Heart left ventricle (tissue), 16 donors: ENCODE results near the gene SDR39U1. TPM values are rescaled to one million over a fixed set of nuclear protein-coding genes. Genes with fewer than 3 reads are reported as not detected.
A peak's percentile ranks its signal among the peaks of the same experiment; 100 is the strongest.

ENCODE experiments used
- ATAC-seq, 4 donors: fragments of 200-7000 bp; cut with Tn5 transposase; one replicate each; pipeline ENCODE4 v1.9.1; 2020 to 2022; ENCODE audit warnings: moderate library complexity in 4 of 4, mild to moderate bottlenecking in 3 of 4, moderate number of reproducible peaks in 1 of 4
- DNase-seq, 5 donors: peaks; one replicate each; pipeline ENCODE4 v3.0.0-alpha.2; 2020
- H3K27ac ChIP-seq, 12 donors: fragments of 200-600 bp; sonication (generic) in 4 of 12; one replicate each; pipeline versions ENCODE4 v1.5.0 to v1.8.0; 2016 to 2022; ENCODE audit warnings: mild to moderate bottlenecking in 2 of 12
- H3K27me3 ChIP-seq, 9 donors: fragments of 200-600 bp; sonication (generic) in 2 of 9; one replicate each; pipeline versions ENCODE4 v1.5.1 to v1.8.0; 2016 to 2022; ENCODE audit warnings: mild to moderate bottlenecking in 3 of 9
- H3K36me3 ChIP-seq, 9 donors: fragments of 200-600 bp; sonication (generic) in 2 of 9; one replicate each; pipeline versions ENCODE4 v1.5.0 to v1.8.0; 2018 to 2022; ENCODE audit warnings: mild to moderate bottlenecking in 2 of 9
- H3K4me1 ChIP-seq, 12 donors: fragments of 200-600 bp; sonication (generic) in 4 of 12; one replicate each; pipeline versions ENCODE4 v1.5.0 to v1.8.0; 2016 to 2022; ENCODE audit warnings: mild to moderate bottlenecking in 3 of 12
- H3K4me3 ChIP-seq, 12 donors: fragments of 200-600 bp; sonication (generic) in 4 of 12; one replicate each; pipeline versions ENCODE4 v1.5.0 to v1.8.0; 2017 to 2022; ENCODE audit warnings: mild to moderate bottlenecking in 9 of 12, moderate library complexity in 4 of 12
- H3K9me3 ChIP-seq, 12 donors: fragments of 200-600 bp; sonication (generic) in 4 of 12; one replicate each; pipeline versions ENCODE4 v1.5.0 to v1.8.0; 2016 to 2022; ENCODE audit warnings: mild to moderate bottlenecking in 1 of 12
- POLR2A ChIP-seq, 2 donors: fragments of 450-650 bp; IDR thresholded peaks; one replicate each; pipeline ENCODE4 v1.6.1; 2017; ENCODE audit warnings: antibody characterized with exemption in 2 of 2, mild to moderate bottlenecking in 2 of 2, moderate library complexity in 2 of 2
- whole genome bisulfite sequencing, 4 donors: extraction: QIAGEN DNeasy Blood & Tissue Kit in 2 of 4; methylation state at CpG; one replicate each; pipeline versions ENCODE4 v1.1.5 to v1.1.7; 2013 to 2018; 5-methylcytosine and 5-hydroxymethylcytosine counted together
- intact Hi-C, 10 donors: fragments of 100-400 bp; cut with DNase I; formaldehyde crosslinking; loops; one replicate each; pipeline versions ENCODE4 v1.11.1 to v1.14.2; 2022
- polyA plus RNA-seq, 2 donors: library from polyadenylated mRNA; stranded (reverse); fragments of 200-250 nt; gene quantifications; one replicate each; pipeline ENCODE4 v1.2.3, GENCODE V29; 2013
- total RNA-seq, 9 donors: library from RNA; depleted of rRNA in 2 of 9; stranded (reverse); fragments of >200 nt in 2 of 9; fragmentation: NEBNext Ultra II Directional in 3 of 9; extraction: Animal tissue kit (Norgen Biotek cat#: 25700) in 3 of 9; gene quantifications; one replicate each; pipeline versions ENCODE4 v1.1.0 to v1.2.4, GENCODE V29; 2016 to 2023
- TF ChIP-seq, protein P1 (sequence below), 12 donors: fragments of 200-600 bp; sonication (generic) in 4 of 12; IDR thresholded peaks; one replicate each; pipeline versions ENCODE4 v1.5.0 to v1.8.0; 2018 to 2022; ENCODE audit warnings: antibody characterized with exemption in 12 of 12, mild to moderate bottlenecking in 5 of 12
- donor health status: ischemic (EF 13 %, LVEDD 7.1; RV severe dilation, severe dysfunction).
- donor health status: healthy with polysubstance abuse.
- donor health status: DM: no; HTN: yes; CAD: no.
- donor health status: DM: no; HTN: no; CAD: no.
- donor health status: ischemic (EF 25% LVEDD 6.9; RV normal size, moderate dysfunction).
- donor health status: ischemic (EF 25% LVEDD 5.7; RV mildly dilated, moderate dysfunction).
- donor health status: healthy.
- donor health status: DM: yes; HTN: yes; CAD: no.
- donor health status: ischemic (EF 35%, LVEDD 5.7; RV mildly dilated, moderate dysfunction).
- donor health status: nonischemic (EF 11% LVEDD 7.7; RV severe dilation, severe dysfunction).
- donor health status: DM: yes; HTN: yes; CAD: no.
- donor health status: PGD.
- donor health status: ischemic (EF 29% LVEDD 5.4; RV normal size, mild dysfunction).
- donor health status: nonischemic (EF 23%, LVEDD 6.1; RV moderate dilation, normal function).

SDR39U1 gene
- total and polyA plus RNA-seq, 11 donors = 58.6 to 109 (median 63.7) TPM

DNA sequence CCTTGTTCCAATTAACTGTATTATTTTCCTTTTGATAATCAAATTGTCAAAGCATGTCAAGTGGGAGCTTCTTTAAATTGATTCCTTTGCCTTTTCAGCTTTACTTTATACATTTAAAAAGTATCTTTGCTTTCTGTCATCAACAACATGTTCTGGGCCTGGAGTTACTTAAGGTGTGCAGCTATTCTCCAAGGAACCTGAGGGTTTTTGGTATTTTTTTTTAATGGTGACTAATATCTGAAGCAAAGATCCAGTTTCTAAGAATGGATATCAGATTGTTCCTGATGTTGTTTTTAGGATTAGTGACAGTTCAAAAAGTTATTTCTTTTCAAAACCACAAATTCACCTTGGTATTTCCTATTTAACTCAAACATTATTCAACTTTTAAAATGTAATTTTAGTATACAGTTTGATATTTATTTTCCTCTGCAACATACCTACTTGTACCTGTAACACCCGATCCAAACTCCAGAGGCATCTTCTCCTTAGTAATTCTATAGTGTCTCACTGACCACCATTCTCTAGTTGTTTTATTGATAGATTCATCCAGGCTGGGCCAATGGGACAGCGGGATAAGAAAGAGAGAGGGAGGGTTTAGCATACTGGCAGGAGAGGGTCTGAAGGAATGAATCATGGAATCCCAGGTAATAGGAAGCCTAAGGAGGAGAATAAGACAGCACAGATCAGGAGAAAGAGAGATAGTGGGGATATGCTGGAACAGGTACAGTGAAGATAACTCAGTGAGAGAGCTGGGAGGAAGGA lies 16.2 kb downstream of the SDR39U1 start:
- 90 to 95% (median 93%) methylated on average over 2 of the region's 2 CpGs for WGBS, 4 donors
- no peak for ATAC-seq
- peak overlapping the region in 2 of 12 donors; percentile 20 to 53 for H3K27ac ChIP-seq

DNA sequence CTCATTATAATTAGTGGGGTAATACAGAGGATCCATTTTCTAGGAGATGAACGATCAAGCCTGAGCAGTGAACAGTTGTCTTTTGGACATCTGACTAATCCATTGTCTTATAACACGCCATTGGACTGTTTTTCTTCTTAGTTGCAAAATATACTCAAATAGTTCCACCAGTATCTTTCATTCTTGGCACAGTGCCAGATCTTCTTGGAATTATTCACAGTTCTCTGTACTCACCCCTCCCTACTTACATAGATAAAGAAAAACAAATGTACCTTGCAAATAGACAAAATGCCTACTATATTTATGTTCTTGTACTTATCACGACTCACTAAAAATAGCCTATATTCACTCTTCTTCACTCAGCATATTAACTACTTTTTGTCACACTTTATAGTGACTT lies 16.9 kb downstream of the SDR39U1 start:
- TF ChIP-seq, protein P1, sequence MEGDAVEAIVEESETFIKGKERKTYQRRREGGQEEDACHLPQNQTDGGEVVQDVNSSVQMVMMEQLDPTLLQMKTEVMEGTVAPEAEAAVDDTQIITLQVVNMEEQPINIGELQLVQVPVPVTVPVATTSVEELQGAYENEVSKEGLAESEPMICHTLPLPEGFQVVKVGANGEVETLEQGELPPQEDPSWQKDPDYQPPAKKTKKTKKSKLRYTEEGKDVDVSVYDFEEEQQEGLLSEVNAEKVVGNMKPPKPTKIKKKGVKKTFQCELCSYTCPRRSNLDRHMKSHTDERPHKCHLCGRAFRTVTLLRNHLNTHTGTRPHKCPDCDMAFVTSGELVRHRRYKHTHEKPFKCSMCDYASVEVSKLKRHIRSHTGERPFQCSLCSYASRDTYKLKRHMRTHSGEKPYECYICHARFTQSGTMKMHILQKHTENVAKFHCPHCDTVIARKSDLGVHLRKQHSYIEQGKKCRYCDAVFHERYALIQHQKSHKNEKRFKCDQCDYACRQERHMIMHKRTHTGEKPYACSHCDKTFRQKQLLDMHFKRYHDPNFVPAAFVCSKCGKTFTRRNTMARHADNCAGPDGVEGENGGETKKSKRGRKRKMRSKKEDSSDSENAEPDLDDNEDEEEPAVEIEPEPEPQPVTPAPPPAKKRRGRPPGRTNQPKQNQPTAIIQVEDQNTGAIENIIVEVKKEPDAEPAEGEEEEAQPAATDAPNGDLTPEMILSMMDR (IDR thresholded peaks at IDR 0.05) = no peak
- no peak for TF ChIP-seq POLR2A (IDR thresholded peaks at IDR 0.05)
- intact Hi-C loops = no loop called here
- no peaks in the 10 kb centered on the region for H3K27me3 ChIP-seq
- no peak overlapping the region for H3K4me3 ChIP-seq
- H3K9me3 ChIP-seq = no peaks in the 10 kb centered on the region
- H3K36me3 ChIP-seq = no peaks in the 10 kb centered on the region
- DNase-seq (no peak), ATAC-seq (peak in 1 of 4 donors; percentile 3)
- 20 to 31% (median 27%) methylated on average over 3 of the region's 3 CpGs for WGBS, 4 donors
- H3K4me1 ChIP-seq = peaks cover 0 to 39% (median 22%) of the 10 kb centered on the region in 12 donors
- peak overlapping the region in 8 of 12 donors; percentile 25 to 72 (median 60) for H3K27ac ChIP-seq

More for the DNA sequence above, 16.2 kb downstream of the SDR39U1 start:
- Histone ChIP-seq H3K4me1 (peaks cover under 1 to 45% (median 29%) of the 10 kb centered on the region in 12 donors), H3K9me3 (no peaks in the 10 kb centered on the region), H3K27me3 (no peaks in the 10 kb centered on the region), H3K36me3 (peaks cover 0 to 3% (median 0%) of the 10 kb centered on the region in 9 donors), H3K4me3 (no peak overlapping the region)
- no peak for DNase-seq
- no peak for TF ChIP-seq POLR2A (IDR thresholded peaks at IDR 0.05)
- TF ChIP-seq, protein P1 (IDR thresholded peaks at IDR 0.05) = no peak
- intact Hi-C loops = no loop called here

DNA sequence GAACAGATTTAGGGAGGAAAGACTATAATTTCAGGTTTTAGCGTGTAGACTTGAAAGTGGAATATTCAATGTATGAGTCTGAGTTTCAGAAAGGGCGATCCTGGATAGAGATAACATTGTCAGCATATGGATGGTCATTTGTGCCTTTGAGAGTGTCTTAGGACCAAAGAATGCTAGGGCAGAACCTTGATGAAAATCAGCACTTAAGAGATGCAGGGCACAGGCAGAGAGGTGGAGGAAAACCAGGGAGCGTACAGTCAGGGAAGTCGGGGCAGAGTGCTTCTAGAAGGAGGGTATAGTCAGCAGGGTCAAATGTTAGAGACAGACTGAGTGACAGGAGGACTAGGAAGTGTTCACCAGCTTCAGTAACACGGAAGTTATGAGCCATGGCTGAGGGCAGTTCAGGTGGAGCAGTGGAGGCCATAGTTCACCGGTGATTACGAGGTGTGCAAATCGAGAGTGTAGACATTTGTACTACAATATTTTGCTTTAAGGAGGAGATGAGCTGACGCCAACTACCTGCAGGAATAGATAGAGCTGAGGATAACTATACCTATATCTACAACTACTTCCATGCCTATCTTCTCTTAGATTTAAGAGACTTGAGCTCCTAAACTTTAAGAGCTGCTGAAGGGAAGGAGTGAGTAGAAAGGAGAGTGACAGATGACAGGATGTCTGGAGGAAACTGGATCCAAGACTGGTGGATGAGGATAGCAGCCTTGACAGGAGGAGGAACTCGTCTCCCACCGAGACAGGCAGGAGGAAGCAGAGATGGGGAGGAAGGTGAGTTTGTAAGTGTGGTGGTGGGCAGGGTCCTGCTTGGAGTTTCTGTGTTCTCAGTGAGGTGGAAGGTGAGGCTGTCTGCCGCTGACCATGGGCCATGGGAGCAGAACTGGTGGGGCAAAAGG lies 19.6 kb downstream of the SDR39U1 start:
- TF ChIP-seq POLR2A (IDR thresholded peaks at IDR 0.05) = no peak
- TF ChIP-seq, protein P1 (IDR thresholded peaks at IDR 0.05) = no peak
- Histone ChIP-seq H3K9me3 (no peaks in the 10 kb centered on the region), H3K27me3 (no peaks in the 10 kb centered on the region), H3K4me1 (peaks cover 0 to 34% (median 14%) of the 10 kb centered on the region in 12 donors), H3K36me3 (no peaks in the 10 kb centered on the region), H3K27ac (no peak overlapping the region), H3K4me3 (no peak overlapping the region)
- ATAC-seq (no peak), DNase-seq (no peak)
- intact Hi-C loops = no loop called here
- WGBS, 4 donors = 78 to 82% (median 81%) methylated on average over 12 of the region's 12 CpGs

DNA sequence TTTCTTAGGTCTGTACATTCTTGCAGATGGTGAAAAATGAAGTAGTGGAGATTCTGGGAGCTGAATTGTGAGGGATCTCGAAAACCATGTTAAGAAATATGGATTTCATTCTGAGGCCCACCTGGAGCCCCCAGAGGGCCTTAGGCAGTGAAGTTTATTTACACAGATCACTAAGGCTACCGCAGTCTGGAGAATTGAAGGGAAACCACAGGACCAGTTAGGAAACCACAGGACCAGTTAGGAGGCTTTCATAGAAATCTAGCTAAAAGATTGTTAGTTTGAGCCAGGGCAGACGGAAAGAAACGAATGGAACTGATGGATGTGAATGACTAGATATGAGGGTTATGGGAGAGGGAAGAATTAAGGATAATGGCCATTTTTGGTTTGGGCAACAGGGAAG lies 20.3 kb downstream of the SDR39U1 start:
- Histone ChIP-seq H3K27me3 (no peaks in the 10 kb centered on the region), H3K4me3 (no peak overlapping the region), H3K27ac (no peak overlapping the region), H3K4me1 (peaks cover 0 to 34% (median 14%) of the 10 kb centered on the region in 12 donors), H3K9me3 (no peaks in the 10 kb centered on the region), H3K36me3 (no peaks in the 10 kb centered on the region)
- TF ChIP-seq, protein P1 (IDR thresholded peaks at IDR 0.05) = no peak
- TF ChIP-seq POLR2A (IDR thresholded peaks at IDR 0.05) = no peak
- ATAC-seq = no peak
- intact Hi-C loops = no loop called here
- DNase-seq = no peak
- 79 to 90% (median 86%) methylated on average over 4 of the region's 4 CpGs for WGBS, 4 donors
